Stimulated activated CD4-positive, alpha-beta T cell treated with anti-CD3 and anti-CD28 coated beads, Interleukin-12 subunit alpha, Interleukin-12 subunit beta, amount 100 ng/mL, for 24 hours (primary cell): ENCODE measurements around the gene ACCS.

Source experiments
- DNase-seq, 2 experiments: peaks; one replicate each; pipeline ENCODE4 v3.0.0-alpha.2; 2020; ENCODE audit warnings: low read depth in 2 of 2

ACCS gene

DNA sequence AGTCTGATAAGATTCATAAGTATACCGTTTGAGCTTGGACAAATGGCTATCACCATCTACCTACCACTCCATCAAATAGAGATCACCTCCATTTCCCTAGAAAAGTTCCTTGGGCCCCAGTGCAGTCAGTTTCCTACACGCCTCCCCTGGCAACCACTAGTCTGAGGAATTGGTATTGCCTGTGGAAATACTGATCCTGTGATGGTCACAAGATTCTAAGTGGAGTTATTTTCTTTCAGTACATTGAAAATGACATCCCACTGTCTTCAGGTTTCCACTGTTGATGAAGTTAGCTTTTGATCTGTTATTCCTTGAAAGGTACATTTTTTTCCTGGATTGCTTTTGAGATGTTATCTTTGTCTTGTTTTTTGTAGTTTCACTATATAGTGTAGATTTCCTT, 22.9 kb upstream of the ACCS start:
- no peak for DNase-seq

DNA sequence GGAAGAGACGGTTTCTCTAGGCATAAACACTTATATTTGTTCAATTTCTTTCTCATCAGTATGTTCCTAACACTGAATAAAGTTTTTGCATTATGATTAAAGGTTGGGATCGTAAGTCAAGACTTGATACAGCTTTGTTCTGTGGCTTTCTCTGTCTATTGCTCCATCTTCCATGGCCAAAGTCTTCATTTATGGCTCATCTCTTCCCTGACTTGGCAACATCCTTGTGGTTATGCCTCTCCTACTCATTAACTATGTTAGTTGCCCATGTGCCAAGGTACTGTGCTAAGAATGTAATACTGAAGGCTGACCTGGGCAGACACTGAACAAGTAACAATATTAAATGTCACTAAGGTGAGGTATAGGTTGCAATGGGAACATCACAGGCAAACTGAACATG, 19.9 kb upstream of the ACCS start:
- no peak for DNase-seq

GRCh38 chr11:44047298-44047697, 18.8 kb upstream of the ACCS start:
- no peak for DNase-seq

GRCh38 chr11:44047931-44048431, 18.1 kb upstream of the ACCS start, which contains the start of gene ACCSL:
ACCSL (plus strand) TSS chr11:44047981; CDS start chr11:44048037, 56 bp downstream.
- DNase-seq: no peak

DNA sequence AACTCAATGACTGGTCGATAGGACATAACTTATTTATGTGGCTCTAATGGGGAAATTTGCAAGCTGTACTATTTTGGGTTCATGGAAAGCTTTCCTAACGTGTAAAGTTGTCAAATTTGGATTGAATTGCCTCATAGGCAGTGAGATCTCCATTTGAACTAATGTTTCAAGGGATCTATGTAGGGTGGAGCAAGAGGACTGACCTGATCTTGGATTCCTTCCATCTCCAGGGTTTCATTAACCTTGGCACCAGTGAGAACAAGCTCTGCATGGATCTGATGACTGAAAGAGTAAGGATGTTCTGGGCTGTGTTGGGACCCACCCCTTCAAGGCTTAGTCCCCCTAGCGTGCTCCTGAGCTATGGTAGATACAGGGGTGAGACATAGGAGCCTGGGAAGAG, 16.2 kb upstream of the ACCS start:
- no peak for DNase-seq

GRCh38 chr11:44051171-44051570, 14.9 kb upstream of the ACCS start:
- no peak for DNase-seq

DNA sequence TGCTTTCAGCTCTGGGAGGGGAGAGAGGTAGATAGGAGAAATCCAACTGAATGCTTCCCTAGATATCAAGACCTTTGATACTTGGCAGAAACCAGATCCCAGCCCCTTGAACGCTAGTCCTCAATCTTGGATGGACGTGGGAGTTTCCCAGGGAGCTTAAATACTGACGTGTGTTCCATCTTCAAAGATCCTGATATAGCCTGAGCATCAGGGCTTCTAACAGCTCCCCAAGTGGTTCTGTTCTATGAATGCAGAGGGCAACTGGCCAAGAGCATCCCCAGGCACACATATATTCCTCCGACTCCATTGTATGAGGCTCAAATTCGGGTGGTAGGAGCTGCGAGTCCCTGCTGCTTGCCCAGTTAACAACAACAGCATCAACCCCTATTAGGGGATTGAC, 8.7 kb upstream of the ACCS start:
- DNase-seq: no peak

DNA sequence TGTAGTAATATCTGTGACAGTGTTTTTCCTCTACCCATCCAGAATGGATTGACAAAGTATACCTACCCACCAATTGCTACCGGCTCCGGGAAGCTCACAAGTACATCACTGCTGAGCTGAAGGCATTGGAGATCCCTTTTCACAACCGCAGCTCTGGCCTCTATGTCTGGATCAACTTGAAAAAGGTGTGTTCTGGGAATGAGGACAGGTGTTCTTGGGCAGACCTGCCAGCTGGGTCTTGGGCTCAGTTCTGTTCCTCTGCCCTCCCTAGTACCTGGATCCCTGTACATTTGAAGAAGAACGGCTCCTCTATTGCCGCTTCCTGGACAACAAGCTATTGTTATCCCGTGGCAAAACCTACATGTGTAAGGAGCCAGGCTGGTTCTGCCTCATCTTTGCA, 7.8 kb upstream of the ACCS start:
- DNase-seq: no peak

DNA sequence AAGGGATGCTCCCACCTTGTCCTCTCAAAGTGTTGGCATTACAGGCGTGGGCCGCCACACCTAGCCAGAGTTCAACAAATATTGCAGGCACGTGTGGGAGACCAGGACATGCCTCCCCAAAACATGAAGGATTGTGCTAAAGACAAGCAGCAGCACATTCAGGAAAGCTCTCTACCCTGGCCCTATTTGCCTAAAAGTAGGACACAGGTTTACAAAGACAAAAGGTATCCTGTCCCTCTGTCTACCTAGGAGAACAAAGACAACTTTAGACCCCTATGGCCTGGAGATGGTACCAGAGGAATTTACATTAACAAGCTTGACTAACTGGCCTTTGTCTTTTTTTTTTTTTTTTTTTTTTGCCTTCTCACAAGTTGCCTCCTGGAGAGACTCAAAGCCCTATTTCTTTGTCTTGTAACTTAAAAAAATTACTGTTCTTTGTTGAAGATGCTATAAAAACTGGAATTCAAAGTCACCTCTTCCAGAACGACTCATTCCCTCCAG, 859 bp upstream of the ACCS start:
- DNase-seq: no peak

DNA sequence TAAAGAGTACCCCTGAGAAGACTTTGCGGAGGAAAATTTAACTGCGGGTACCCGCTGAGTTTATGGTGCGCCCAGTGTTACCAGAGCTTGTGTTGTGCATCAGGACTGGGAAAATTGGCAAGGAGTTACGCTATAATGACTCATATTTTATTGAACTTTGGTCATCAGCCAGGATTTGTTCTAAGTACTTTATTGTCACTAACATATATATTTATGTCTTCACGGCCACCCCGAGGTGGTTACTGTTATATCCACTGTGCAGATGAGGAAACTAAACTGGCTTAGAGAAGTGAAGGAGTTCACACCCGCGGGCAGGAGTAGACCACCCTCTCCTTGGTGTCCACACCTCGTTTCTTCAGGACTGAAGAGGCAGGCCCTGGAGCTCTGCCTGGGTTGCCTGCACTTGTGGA, 667 bp downstream of the ACCS start:
- no peak for DNase-seq

GRCh38 chr11:44067266-44067665, 1.2 kb downstream of the ACCS start:
- no peak for DNase-seq

- DNase-seq: no peak
Measured at GRCh38 chr11:44068180-44068579, 2.1 kb downstream of the ACCS start.

DNA sequence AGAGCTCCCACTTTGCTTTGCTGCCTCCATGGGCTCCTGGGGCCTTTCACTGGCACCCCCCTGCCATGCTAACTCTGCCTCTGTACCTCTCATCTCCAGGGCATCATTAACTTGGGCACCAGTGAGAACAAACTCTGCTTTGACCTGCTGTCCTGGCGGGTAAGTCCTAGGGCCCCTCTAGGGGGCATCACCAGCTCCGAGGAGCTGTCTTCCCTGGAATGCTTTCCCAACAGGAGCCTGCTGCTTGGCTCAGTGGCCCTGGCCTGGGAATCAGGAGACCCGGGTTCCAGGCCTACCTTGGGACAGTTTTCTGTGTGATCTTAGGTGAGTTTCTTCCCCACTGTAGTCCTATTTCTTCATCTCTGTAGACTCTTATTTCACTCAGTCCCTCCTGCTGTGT, 5.1 kb downstream of the ACCS start:
- no peak for DNase-seq

DNA sequence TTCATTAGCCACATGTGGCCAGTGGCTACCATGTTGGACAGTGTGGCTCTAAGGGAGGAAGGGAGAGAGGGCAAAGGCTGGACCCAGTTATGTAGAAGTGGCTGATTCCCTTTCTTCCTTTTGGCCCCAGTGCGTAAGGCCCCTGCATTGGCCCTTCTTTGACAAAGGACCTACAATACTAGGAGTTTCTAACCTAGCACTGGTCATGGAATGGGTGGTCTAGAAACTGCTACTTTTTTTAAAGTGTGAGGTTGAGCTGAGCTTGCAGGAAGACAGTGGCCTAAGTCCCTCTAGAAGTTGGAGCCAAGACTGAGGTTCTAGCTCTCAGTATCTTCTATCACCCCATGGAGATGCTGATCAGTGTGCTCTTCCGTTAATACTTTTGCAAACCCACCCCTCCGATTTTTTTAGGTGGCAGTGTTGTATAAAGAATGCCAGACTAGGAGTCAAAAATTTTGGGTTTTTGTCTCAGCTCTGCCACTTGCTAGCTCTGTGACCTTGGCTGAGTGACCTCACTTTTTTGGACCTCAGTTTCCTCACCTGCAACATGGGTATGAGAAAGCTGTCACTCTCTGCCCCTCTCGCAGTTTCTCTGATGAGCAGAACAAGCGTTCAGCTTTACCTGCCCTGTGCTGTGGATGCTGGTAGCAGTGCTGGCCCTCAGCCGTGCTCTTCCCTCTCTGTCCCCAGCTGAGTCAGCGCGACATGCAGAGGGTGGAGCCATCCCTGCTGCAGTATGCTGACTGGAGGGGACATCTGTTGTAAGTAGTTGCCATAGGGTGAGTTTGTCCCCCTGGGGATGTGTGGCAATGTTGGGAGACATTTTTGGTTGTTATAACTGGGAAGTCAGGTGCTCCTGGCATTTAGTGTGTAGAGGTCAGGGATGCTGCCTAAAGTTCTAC, 6.9 kb downstream of the ACCS start:
- DNase-seq: no peak

DNA sequence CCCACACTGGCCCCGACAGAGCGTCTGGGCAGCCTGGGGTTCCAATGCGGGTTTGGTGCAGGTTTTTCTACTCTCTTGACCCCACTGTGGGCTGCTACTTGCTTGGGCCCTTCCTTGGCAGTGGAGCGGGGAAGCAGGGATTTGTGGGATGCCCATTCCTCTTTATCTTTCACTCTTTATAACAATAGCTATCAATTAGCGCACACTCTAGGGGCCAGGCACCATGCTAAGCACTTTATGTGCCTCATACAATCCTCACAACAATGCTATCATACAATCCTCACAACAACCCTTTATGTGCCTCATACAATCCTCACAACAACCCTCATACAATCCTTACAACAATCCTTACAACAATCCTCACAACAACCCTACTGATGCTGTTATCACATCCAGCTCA, 12.7 kb downstream of the ACCS start:
- DNase-seq: no peak

DNA sequence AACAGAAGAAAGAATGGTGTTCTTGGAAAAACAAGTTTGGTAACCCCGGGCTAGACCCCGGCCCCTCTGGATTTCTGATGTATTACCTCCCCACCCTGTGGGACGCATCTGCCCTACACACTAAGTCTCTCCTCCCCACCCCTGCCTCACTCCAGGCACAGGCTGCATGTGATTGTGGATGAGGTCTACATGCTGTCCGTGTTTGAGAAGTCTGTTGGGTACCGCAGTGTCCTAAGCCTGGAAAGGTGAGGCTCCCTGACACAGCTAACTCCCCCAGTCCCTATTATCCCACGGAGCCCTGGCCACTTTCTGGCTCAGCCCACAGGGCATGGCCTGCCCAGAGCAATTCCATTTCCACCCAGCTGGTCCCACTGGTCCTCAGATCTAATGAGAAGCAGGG, 13.3 kb downstream of the ACCS start:
- no peak for DNase-seq

DNA sequence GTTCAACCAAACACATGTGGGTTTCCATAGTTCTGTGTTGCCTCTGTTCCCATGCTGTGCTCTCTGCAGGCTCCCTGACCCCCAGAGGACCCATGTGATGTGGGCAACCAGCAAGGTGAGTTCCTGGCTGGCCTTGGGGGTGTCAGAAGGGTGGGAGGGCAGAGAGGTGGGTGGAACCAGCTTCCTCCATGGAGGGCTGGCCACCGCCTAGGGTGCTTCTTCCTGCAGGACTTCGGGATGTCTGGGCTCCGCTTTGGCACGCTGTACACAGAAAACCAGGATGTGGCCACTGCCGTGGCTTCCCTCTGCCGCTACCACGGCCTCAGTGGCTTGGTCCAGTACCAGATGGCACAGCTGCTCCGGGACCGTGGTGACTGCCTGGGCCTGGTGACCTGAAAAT, 14.9 kb downstream of the ACCS start:
- DNase-seq: no peak

DNA sequence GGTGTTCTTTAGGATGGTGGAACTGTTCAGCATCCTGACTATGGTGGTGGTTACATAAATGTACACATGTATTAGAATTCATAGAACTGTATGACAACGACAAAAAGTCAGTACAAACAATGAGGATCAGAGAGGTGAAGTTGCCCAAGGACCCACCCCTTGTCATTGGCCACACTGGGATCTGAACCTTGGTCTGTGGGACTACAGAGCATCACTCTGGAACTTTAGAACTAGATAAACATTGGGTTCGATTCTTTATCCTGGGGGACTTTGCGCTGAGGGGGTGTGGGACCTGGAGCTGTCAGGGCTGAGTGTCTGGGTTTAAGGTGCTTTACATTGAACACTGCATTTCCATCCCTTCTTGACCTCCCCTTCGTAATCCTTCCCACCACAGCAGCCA, 16.6 kb downstream of the ACCS start:
- DNase-seq: no peak

GRCh38 chr11:44083433-44083832, 17.4 kb downstream of the ACCS start:
- no peak for DNase-seq

GRCh38 chr11:44083906-44084305, 17.8 kb downstream of the ACCS start:
- DNase-seq: no peak

- DNase-seq: no peak
Measured at GRCh38 chr11:44085330-44085729, 19.3 kb downstream of the ACCS start.

GRCh38 chr11:44088377-44088776, 22.3 kb downstream of the ACCS start:
- DNase-seq: no peak

- no peak for DNase-seq
Measured at GRCh38 chr11:44088871-44089270, 22.8 kb downstream of the ACCS start.
